Mucosa of descending colon (tissue), 3 donors: ENCODE measurements around the gene COL1A2. TPM values are rescaled to one million over a fixed set of nuclear protein-coding genes. Genes with fewer than 3 reads are reported as not detected.
A peak's percentile ranks its signal among the peaks of the same experiment; 100 is the strongest.

Experiments
- ATAC-seq: fragments of 200-7000 bp; cut with Tn5 transposase; one replicate; pipeline ENCODE4 v1.9.1; 2020; ENCODE audit warnings: mild to moderate bottlenecking, moderate library complexity
- DNase-seq, 3 donors: peaks; one replicate each; pipeline ENCODE4 v3.0.0-alpha.2; 2020
- H3K36me3 ChIP-seq: fragments of 200-600 bp; one replicate; pipeline ENCODE4 v1.8.0; 2021; ENCODE audit warnings: low read depth, mild to moderate bottlenecking
- H3K4me1 ChIP-seq: fragments of 200-600 bp; one replicate; pipeline ENCODE4 v1.8.0; 2021; ENCODE audit warnings: low read depth, mild to moderate bottlenecking
- H3K4me3 ChIP-seq: fragments of 200-600 bp; one replicate; pipeline ENCODE4 v1.8.0; 2021; ENCODE audit warnings: mild to moderate bottlenecking
- H3K9me3 ChIP-seq: fragments of 200-600 bp; one replicate; pipeline ENCODE4 v1.8.0; 2021; ENCODE audit warnings: mild to moderate bottlenecking
- CTCF ChIP-seq: fragments of 200-600 bp; IDR thresholded peaks from one replicate; pipeline ENCODE4 v1.8.0; 2022; ENCODE audit warnings: antibody characterized with exemption, mild to moderate bottlenecking
- intact Hi-C, 2 donors: fragments of 100-400 bp; cut with DNase I in 1 of 2; cut with micrococcal nuclease in 1 of 2; formaldehyde crosslinking; loops; one replicate each; pipeline versions ENCODE4 v1.11.0 to v1.11.1; 2022; cut with DNase I, micrococcal nuclease
- total RNA-seq, 3 donors: library from RNA; stranded (reverse); fragmentation: NEBNext Ultra II Directional in 2 of 3; extraction: Animal tissue kit (Norgen Biotek cat#: 25700) in 2 of 3; gene quantifications; one replicate each; pipeline versions ENCODE4 v1.2.1 to v1.2.4, GENCODE V29; 2021 to 2023
- donor health status: DM: no; HTN: no; CAD: no; lungs with moderate emphysema.
- donor health status: DM: no; HTN: no; CAD: no.
- donor health status: DM: no; HTN: yes; CAD: no.

The COL1A2 gene
- total RNA-seq, 3 donors from 2014 or later, result 35.1 to 176 (median 155) TPM

- DNase-seq (no peak), ATAC-seq (no peak)
- H3K4me1 ChIP-seq, result peaks cover 2% of the 10 kb centered on the region
- no peaks in the 10 kb centered on the region for H3K9me3 ChIP-seq
- TF ChIP-seq CTCF, result no peak
- H3K36me3 ChIP-seq, result no peaks in the 10 kb centered on the region
- H3K4me3 ChIP-seq, result no peak overlapping the region
- intact Hi-C loops, result no loop called here
Observed at GRCh38 chr7:94364816-94365215, 29.9 kb upstream of the COL1A2 start.

GRCh38 chr7:94366163-94366562, 28.5 kb upstream of the COL1A2 start:
- intact Hi-C loops, result no loop called here
- Histone ChIP-seq H3K4me1 (peaks cover 2% of the 10 kb centered on the region), H3K36me3 (no peaks in the 10 kb centered on the region), H3K9me3 (no peaks in the 10 kb centered on the region), H3K4me3 (no peak overlapping the region)
- DNase-seq (no peak), ATAC-seq (no peak)
- no peak for TF ChIP-seq CTCF

GRCh38 chr7:94366832-94367231, 27.9 kb upstream of the COL1A2 start:
- H3K36me3 ChIP-seq, result no peaks in the 10 kb centered on the region
- peaks cover 2% of the 10 kb centered on the region for H3K4me1 ChIP-seq
- ATAC-seq (no peak), DNase-seq (no peak)
- intact Hi-C loops, result no loop called here
- TF ChIP-seq CTCF, result no peak
- no peak overlapping the region for H3K4me3 ChIP-seq
- H3K9me3 ChIP-seq, result no peaks in the 10 kb centered on the region

GRCh38 chr7:94367949-94368348, 26.7 kb upstream of the COL1A2 start:
- no peak for DNase-seq
- Histone ChIP-seq H3K9me3 (no peaks in the 10 kb centered on the region), H3K4me1 (peaks cover 2% of the 10 kb centered on the region), H3K4me3 (no peak overlapping the region), H3K36me3 (no peaks in the 10 kb centered on the region)
- intact Hi-C loops, result no loop called here
- no peak for TF ChIP-seq CTCF
- ATAC-seq, result no peak

- ATAC-seq, result no peak
- no peak for TF ChIP-seq CTCF
- Histone ChIP-seq H3K36me3 (no peaks in the 10 kb centered on the region), H3K9me3 (no peaks in the 10 kb centered on the region), H3K4me3 (no peak overlapping the region), H3K4me1 (peaks cover 2% of the 10 kb centered on the region)
- peak in 1 of 3 donors; percentile 12 for DNase-seq
- intact Hi-C loops, result no loop called here
Observed at GRCh38 chr7:94368371-94368791, 26.3 kb upstream of the COL1A2 start.

GRCh38 chr7:94374231-94374630, 20.5 kb upstream of the COL1A2 start:
- intact Hi-C loops, result no loop called here
- DNase-seq, result peak; percentile 48 to 74 (median 51)
- no peaks in the 10 kb centered on the region for H3K9me3 ChIP-seq
- no peaks in the 10 kb centered on the region for H3K4me1 ChIP-seq
- ATAC-seq, result peak; percentile 68
- H3K4me3 ChIP-seq, result no peak overlapping the region
- no peak for TF ChIP-seq CTCF
- no peaks in the 10 kb centered on the region for H3K36me3 ChIP-seq
